ENCODE measurements around the gene DGKZ. TPM values are rescaled to one million over a fixed set of nuclear protein-coding genes. Genes with fewer than 3 reads are reported as not detected.
"Not testable (repeated sequence)": the region's sequence is repeated elsewhere in the genome, so short reads cannot be mapped to it uniquely, and the experiment has no call there.

The DGKZ gene
- total RNA-seq, 1 donor from 2014 or later: 12.5 TPM

DNA sequence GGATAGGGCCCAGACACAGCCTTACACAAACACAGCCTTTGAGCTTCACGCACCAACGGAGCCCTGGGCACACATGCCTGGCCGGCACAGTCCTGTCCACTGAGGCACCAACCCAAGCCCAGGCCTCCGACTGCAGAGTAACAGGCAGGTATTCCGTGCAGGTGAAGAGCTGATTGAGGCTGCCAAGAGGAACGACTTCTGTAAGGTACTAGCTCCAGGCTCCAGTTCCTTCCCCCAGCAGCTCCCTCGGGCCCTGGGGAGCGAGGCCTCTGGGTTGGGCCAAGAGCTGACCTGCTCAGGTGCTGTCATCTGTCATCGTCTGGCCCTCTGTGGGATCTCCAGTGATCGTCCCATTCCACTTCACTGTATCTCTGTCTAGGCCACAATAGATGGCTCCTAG, 31.0 kb downstream of the DGKZ start:
- Histone ChIP-seq H3K9ac (no peak overlapping the region), H4K20me1 (ENCODE audit: low read depth) (peaks cover 32% of the 10 kb centered on the region), H3K4me2 (no peak overlapping the region), H3K4me1 (peaks cover 18% of the 10 kb centered on the region), H3K9me3 (ENCODE audit: low read depth) (no peaks in the 10 kb centered on the region), H3K4me3 (no peak overlapping the region), H3K79me2 (ENCODE audit: low read depth) (peaks cover 16% of the 10 kb centered on the region), H3K36me3 (no peaks in the 10 kb centered on the region), H2AFZ (replicated peaks) (no peak overlapping the region), H3F3A (ENCODE audit: low read depth) (peaks cover 38% of the 10 kb centered on the region), H3K27ac (no peak overlapping the region), H3K27me3 (no peaks in the 10 kb centered on the region)
- TF ChIP-seq EZH2phosphoT487 (IDR thresholded peaks at IDR 0.05): no peak
- no peak for TF ChIP-seq CTCF (IDR thresholded peaks at IDR 0.05)
- no peak for TF ChIP-seq EZH2 (IDR thresholded peaks at IDR 0.05)
- DNase-seq (ENCODE audit: low spot score): no peak
- peaks cover 12% of the 10 kb centered on the region for H3K36me3 Mint-ChIP-seq
- no peak overlapping the region for H3K4me3 Mint-ChIP-seq
- peaks cover 2% of the 10 kb centered on the region for H3K27me3 Mint-ChIP-seq (ENCODE audit: insufficient read depth, low read depth)
- H3K27ac Mint-ChIP-seq: no peak overlapping the region
- peaks cover 13% of the 10 kb centered on the region for H3K4me1 Mint-ChIP-seq
- H3K9me3 Mint-ChIP-seq: no peaks in the 10 kb centered on the region

GRCh38 chr11:46378811-46379481, 31.7 kb downstream of the DGKZ start:
- H3K4me3 Mint-ChIP-seq: peak overlapping the region; percentile 72

DNA sequence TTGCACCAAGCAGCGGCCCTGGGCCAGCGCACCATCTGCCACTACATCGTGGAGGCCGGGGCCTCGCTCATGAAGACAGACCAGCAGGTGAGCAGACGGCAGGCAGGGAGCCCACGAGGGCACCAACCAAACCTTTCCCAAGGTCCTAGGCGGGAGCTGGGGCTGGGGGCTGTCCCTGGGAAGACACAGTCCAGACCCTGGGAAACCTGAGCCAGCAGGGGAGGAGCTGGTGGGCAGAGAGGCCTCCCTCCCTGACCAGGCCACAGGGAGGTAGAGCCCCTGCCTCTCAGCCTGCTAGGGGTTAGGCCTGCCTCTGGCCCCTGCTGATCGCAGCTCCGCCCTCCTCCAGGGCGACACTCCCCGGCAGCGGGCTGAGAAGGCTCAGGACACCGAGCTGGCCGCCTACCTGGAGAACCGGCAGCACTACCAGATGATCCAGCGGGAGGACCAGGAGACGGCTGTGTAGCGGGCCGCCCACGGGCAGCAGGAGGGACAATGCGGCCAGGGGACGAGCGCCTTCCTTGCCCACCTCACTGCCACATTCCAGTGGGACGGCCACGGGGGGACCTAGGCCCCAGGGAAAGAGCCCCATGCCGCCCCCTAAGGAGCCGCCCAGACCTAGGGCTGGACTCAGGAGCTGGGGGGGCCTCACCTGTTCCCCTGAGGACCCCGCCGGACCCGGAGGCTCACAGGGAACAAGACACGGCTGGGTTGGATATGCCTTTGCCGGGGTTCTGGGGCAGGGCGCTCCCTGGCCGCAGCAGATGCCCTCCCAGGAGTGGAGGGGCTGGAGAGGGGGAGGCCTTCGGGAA, 32.4 kb downstream of the DGKZ start:
- peaks cover 23% of the 10 kb centered on the region for H3K4me1 Mint-ChIP-seq
- H3K36me3 ChIP-seq; H2AFZ ChIP-seq (replicated peaks); H3K27ac Mint-ChIP-seq; H3K9ac ChIP-seq; H3K9me3 ChIP-seq (ENCODE audit: low read depth); H3K9me3 Mint-ChIP-seq; H3K27ac ChIP-seq; H3K27me3 ChIP-seq; H3K27me3 Mint-ChIP-seq (ENCODE audit: insufficient read depth, low read depth): not testable (repeated sequence)
- peak overlapping the region; percentile 72 for H3K4me3 Mint-ChIP-seq
- H3K4me2 ChIP-seq: peak overlapping the region; percentile 88
- H3F3A ChIP-seq (ENCODE audit: low read depth): peaks cover 38% of the 10 kb centered on the region
- DNase-seq (ENCODE audit: low spot score): peak; percentile 83
- H3K36me3 Mint-ChIP-seq: peaks cover 16% of the 10 kb centered on the region
- H3K79me2 ChIP-seq (ENCODE audit: low read depth): peaks cover 16% of the 10 kb centered on the region
- H4K20me1 ChIP-seq (ENCODE audit: low read depth): peaks cover 46% of the 10 kb centered on the region
- H3K4me3 ChIP-seq: peak overlapping the region; percentile 88
- H3K4me1 ChIP-seq: peaks cover 22% of the 10 kb centered on the region

More at GRCh38 chr11:46378811-46379481, 31.7 kb downstream of the DGKZ start:
- Histone ChIP-seq H3K4me3 (no peak overlapping the region), H3K9me3 (ENCODE audit: low read depth) (no peaks in the 10 kb centered on the region), H3K9ac (no peak overlapping the region), H3K4me2 (peak overlapping the region; percentile 88), H4K20me1 (ENCODE audit: low read depth) (peaks cover 39% of the 10 kb centered on the region), H3K36me3 (no peaks in the 10 kb centered on the region), H3K27me3 (no peaks in the 10 kb centered on the region), H3K4me1 (peaks cover 22% of the 10 kb centered on the region), H3K79me2 (ENCODE audit: low read depth) (peaks cover 16% of the 10 kb centered on the region), H3F3A (ENCODE audit: low read depth) (peaks cover 38% of the 10 kb centered on the region), H2AFZ (replicated peaks) (no peak overlapping the region), H3K27ac (no peak overlapping the region)
- Mint-ChIP-seq H3K27me3 (ENCODE audit: insufficient read depth, low read depth) (peaks cover 2% of the 10 kb centered on the region), H3K27ac (no peak overlapping the region), H3K9me3 (no peaks in the 10 kb centered on the region), H3K4me1 (peaks cover 20% of the 10 kb centered on the region), H3K36me3 (peaks cover 16% of the 10 kb centered on the region)
- TF ChIP-seq CTCF (IDR thresholded peaks at IDR 0.05): no peak
- no peak for TF ChIP-seq EZH2 (IDR thresholded peaks at IDR 0.05)
- TF ChIP-seq EZH2phosphoT487 (IDR thresholded peaks at IDR 0.05): no peak
- no peak for DNase-seq (ENCODE audit: low spot score)

Measured in neural progenitor cell (in vitro differentiated cells).